Activated T-cell treated with anti-CD3 and anti-CD28 coated beads for 1 hour (primary cell): ENCODE data around the gene RPN2.

Source experiments
- DNase-seq: peaks from one replicate; pipeline ENCODE4 v3.0.0-alpha.2; 2020; ENCODE audit warnings: low read depth

RPN2 gene

GRCh38 chr20:37185686-37186085 is 6.6 kb downstream of the RPN2 start:
- no peak for DNase-seq

GRCh38 chr20:37188787-37189186 is 9.7 kb downstream of the RPN2 start:
- no peak for DNase-seq

- no peak for DNase-seq
These were observed 10.4 kb downstream of the RPN2 start for GRCh38 chr20:37189416-37190016.

GRCh38 chr20:37190354-37191112 is 11.4 kb downstream of the RPN2 start:
- DNase-seq: no peak

GRCh38 chr20:37192137-37192854 is 13.2 kb downstream of the RPN2 start:
- DNase-seq: peak; percentile 55

- no peak for DNase-seq
These were observed 14.1 kb downstream of the RPN2 start for GRCh38 chr20:37193226-37193625.

- no peak for DNase-seq
These were observed 14.7 kb downstream of the RPN2 start for GRCh38 chr20:37193821-37194220.

- DNase-seq: no peak
These were observed 15.7 kb downstream of the RPN2 start for GRCh38 chr20:37194621-37195417.

- no peak for DNase-seq
These were observed 20.0 kb downstream of the RPN2 start for GRCh38 chr20:37198932-37199660.

- no peak for DNase-seq
These were observed 21.2 kb downstream of the RPN2 start for GRCh38 chr20:37200376-37200775.

- no peak for DNase-seq
These were observed 22.0 kb downstream of the RPN2 start for GRCh38 chr20:37200926-37201826.

GRCh38 chr20:37201827-37202162 is 22.7 kb downstream of the RPN2 start:
- no peak for DNase-seq

GRCh38 chr20:37202267-37202943 is 23.3 kb downstream of the RPN2 start:
- no peak for DNase-seq

- no peak for DNase-seq
These were observed 24.9 kb downstream of the RPN2 start for GRCh38 chr20:37204056-37204455.

- DNase-seq: no peak
These were observed 26.0 kb downstream of the RPN2 start for GRCh38 chr20:37205130-37205529.

- DNase-seq: no peak
These were observed 26.7 kb downstream of the RPN2 start for GRCh38 chr20:37205794-37206193.

- no peak for DNase-seq
These were observed 28.0 kb downstream of the RPN2 start for GRCh38 chr20:37207171-37207570.

- no peak for DNase-seq
These were observed 30.1 kb downstream of the RPN2 start for GRCh38 chr20:37209193-37209592.

GRCh38 chr20:37209661-37210314 is 30.7 kb downstream of the RPN2 start:
- DNase-seq: no peak

- no peak for DNase-seq
These were observed 39.3 kb downstream of the RPN2 start for GRCh38 chr20:37218441-37218840.
